Breast epithelium (tissue), 3 donors: Measurements from ENCODE around the gene POM121L2.

Experiments used
- CTCF ChIP-seq, 3 donors: fragments of 450-650 bp; IDR thresholded peaks; one replicate each; pipeline ENCODE4 v1.5.1; 2016 to 2017; ENCODE audit warnings: antibody characterized with exemption in 3 of 3, mild to moderate bottlenecking in 3 of 3, moderate library complexity in 3 of 3
- POLR2AphosphoS5 ChIP-seq, 3 donors: sonication (generic); formaldehyde crosslinking; IDR thresholded peaks; one replicate each; pipeline ENCODE4 v1.6.1; 2017; ENCODE audit warnings: antibody characterized with exemption in 3 of 3

GRCh38 chr6:27283279-27283678, 28.8 kb downstream of the POM121L2 start:
- TF ChIP-seq POLR2AphosphoS5 (IDR thresholded peaks at IDR 0.05) (no peak), CTCF (IDR thresholded peaks at IDR 0.05) (no peak)
